PC-9 (cell line): ENCODE results near the gene VWA5B2. TPM values are rescaled to one million over a fixed set of nuclear protein-coding genes. Genes with fewer than 3 reads are reported as not detected.

ENCODE experiments used
- BruUV-seq: library from RNA; stranded (reverse); fragments of 400-500 nt; replicated peaks from 2 replicates; lab custom pipeline; 2021; lab: Mats Ljungman, UMichigan
- CTCF ChIA-PET: fragments of 300-600 bp; sonication (Branson Sonifier 250); formaldehyde crosslinking; loops from one replicate; lab custom pipeline; 2022; ENCODE audit warnings: antibody characterized with exemption; lab: Charles Lee
- POLR2A ChIA-PET: fragments of 300-600 bp; sonication (Branson Sonifier 250); formaldehyde crosslinking; loops from one replicate; lab custom pipeline; 2022; ENCODE audit warnings: antibody characterized with exemption; ENCODE audit not compliant: unreplicated experiment; lab: Charles Lee
- DNase-seq, 2 experiments: peaks; one replicate each; pipeline versions ENCODE4 v3.0.0 to v3.0.0-alpha.2; 2015 to 2022; ENCODE audit warnings: mixed read lengths in 1 of 2
- H2AFZ ChIP-seq: fragments of 200-600 bp; sonication (generic); 2 replicates; pipeline ENCODE4 v1.8.1; 2017; ENCODE audit warnings: antibody characterized with exemption
- H3F3A ChIP-seq: fragments of 200-600 bp; sonication (generic); 2 replicates; pipeline ENCODE4 v1.8.1; 2017; ENCODE audit warnings: antibody characterized with exemption, mild to moderate bottlenecking, low read depth; ENCODE audit not compliant: insufficient read depth
- H3K27ac ChIP-seq: fragments of 200-600 bp; sonication (generic); 2 replicates; pipeline ENCODE4 v1.6.1; 2016; ENCODE audit warnings: mixed run types
- H3K27me3 ChIP-seq: fragments of 200-600 bp; sonication (generic); 2 replicates; pipeline ENCODE4 v1.6.1; 2016; ENCODE audit warnings: low read depth, mixed run types; ENCODE audit not compliant: insufficient read depth
- H3K36me3 ChIP-seq: fragments of 200-600 bp; sonication (generic); 2 replicates; pipeline ENCODE4 v1.6.1; 2016; ENCODE audit warnings: low read depth, mixed run types
- H3K4me1 ChIP-seq: fragments of 200-600 bp; sonication (generic); replicated peaks from 2 replicates; pipeline ENCODE4 v1.6.1; 2016; ENCODE audit warnings: mixed run types; ENCODE audit not compliant: insufficient read depth
- H3K4me2 ChIP-seq: fragments of 200-600 bp; sonication (generic); 2 replicates; pipeline ENCODE4 v1.6.1; 2017; ENCODE audit warnings: mixed run types
- H3K4me3 ChIP-seq: fragments of 200-600 bp; sonication (generic); 2 replicates; pipeline ENCODE4 v1.6.1; 2016; ENCODE audit warnings: mixed run types
- H3K79me2 ChIP-seq: fragments of 200-600 bp; sonication (generic); 2 replicates; pipeline ENCODE4 v1.6.1; 2017; ENCODE audit warnings: low read depth, mixed run types
- H3K9me2 ChIP-seq: fragments of 200-600 bp; sonication (generic); 2 replicates; pipeline ENCODE4 v1.8.1; 2017; ENCODE audit warnings: mild to moderate bottlenecking; ENCODE audit not compliant: insufficient read depth
- H3K9me3 ChIP-seq: fragments of 200-600 bp; sonication (generic); 2 replicates; pipeline ENCODE4 v1.8.1; 2016; ENCODE audit warnings: low read depth; ENCODE audit not compliant: insufficient read depth
- H4K20me1 ChIP-seq: fragments of 200-600 bp; sonication (generic); 2 replicates; pipeline ENCODE4 v1.8.1; 2017; ENCODE audit not compliant: insufficient read depth
- EZH2 ChIP-seq: fragments of 200-600 bp; sonication (generic); IDR thresholded peaks from 2 replicates; pipeline ENCODE4 v1.8.0; 2017; ENCODE audit warnings: antibody characterized with exemption, low read depth
- intact Hi-C: fragments of 100-400 bp; cut with micrococcal nuclease; formaldehyde crosslinking; loops from one replicate; pipeline ENCODE4 v1.10.0; 2022; ENCODE audit not compliant: unreplicated experiment
- total RNA-seq: library from RNA; stranded (reverse); gene quantifications from 2 replicates; pipeline ENCODE4 v1.2.3, GENCODE V29; 2021
- TF ChIP-seq, protein P1 (sequence below): fragments of 200-600 bp; sonication (generic); conservative IDR thresholded peaks from 2 replicates; pipeline ENCODE4 v1.6.1; 2017; ENCODE audit warnings: mixed run types, antibody characterized with exemption, mild to moderate bottlenecking, moderate library complexity

VWA5B2 gene
- total RNA-seq, 1 experiment from 2014 or later: 0.76 TPM

DNA sequence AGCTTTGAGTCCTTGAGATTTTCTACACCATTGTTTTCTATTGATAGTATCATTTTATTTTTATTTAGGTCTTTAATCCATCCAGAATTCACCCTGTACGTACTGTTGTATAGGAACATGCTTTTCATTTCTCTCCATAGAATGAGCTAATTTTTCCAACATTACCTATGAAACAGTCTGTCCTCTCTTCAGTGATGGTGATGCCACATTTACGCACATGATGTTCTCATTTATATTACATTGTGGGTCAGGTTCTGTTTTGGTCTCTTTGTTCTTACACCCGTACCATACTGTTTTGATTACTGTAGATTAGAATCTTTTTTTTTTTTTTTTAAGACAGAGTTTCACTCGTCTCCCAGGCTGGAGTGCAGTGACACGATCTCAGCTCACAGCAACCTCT lies 17.7 kb upstream of the VWA5B2 start:
- Histone ChIP-seq H3K9me2 (no peaks in the 10 kb centered on the region), H3K79me2 (no peaks in the 10 kb centered on the region), H3K4me2 (no peak overlapping the region), H3F3A (no peaks in the 10 kb centered on the region), H2AFZ (no peak overlapping the region), H4K20me1 (no peaks in the 10 kb centered on the region), H3K4me3 (no peak overlapping the region), H3K27ac (no peak overlapping the region), H3K27me3 (peaks cover 14% of the 10 kb centered on the region), H3K36me3 (no peaks in the 10 kb centered on the region), H3K4me1 (no peaks in the 10 kb centered on the region), H3K9me3 (no peaks in the 10 kb centered on the region)
- POLR2A ChIA-PET: no interaction called here
- CTCF ChIA-PET: no interaction called here
- intact Hi-C loops: no loop called here
- TF ChIP-seq, protein P1, sequence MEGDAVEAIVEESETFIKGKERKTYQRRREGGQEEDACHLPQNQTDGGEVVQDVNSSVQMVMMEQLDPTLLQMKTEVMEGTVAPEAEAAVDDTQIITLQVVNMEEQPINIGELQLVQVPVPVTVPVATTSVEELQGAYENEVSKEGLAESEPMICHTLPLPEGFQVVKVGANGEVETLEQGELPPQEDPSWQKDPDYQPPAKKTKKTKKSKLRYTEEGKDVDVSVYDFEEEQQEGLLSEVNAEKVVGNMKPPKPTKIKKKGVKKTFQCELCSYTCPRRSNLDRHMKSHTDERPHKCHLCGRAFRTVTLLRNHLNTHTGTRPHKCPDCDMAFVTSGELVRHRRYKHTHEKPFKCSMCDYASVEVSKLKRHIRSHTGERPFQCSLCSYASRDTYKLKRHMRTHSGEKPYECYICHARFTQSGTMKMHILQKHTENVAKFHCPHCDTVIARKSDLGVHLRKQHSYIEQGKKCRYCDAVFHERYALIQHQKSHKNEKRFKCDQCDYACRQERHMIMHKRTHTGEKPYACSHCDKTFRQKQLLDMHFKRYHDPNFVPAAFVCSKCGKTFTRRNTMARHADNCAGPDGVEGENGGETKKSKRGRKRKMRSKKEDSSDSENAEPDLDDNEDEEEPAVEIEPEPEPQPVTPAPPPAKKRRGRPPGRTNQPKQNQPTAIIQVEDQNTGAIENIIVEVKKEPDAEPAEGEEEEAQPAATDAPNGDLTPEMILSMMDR: no peak
- no peak for TF ChIP-seq EZH2
- DNase-seq: no peak
- no TSS peak for BruUV-seq

DNA sequence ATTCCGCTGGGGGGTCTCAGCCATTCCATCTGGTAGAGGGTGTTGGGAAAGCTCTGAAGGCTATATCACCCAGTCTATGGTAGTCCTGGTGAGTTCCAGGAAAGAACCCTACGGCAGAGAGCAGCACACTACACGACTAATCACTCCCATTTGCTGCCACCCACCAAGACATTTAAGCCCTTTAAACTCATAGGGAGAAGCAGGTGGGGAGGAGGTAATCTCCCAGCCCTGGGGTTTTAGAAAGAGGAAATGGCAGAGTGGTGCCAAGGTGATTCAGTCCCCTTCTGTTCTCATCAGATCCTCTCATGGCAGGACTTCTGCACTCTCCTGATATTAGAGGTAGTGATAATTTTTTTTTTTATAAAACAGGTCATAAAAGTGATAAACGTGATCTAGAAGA lies 10.6 kb upstream of the VWA5B2 start:
- no peaks in the 10 kb centered on the region for H3K9me3 ChIP-seq
- H3F3A ChIP-seq: no peaks in the 10 kb centered on the region
- no peak overlapping the region for H3K27ac ChIP-seq
- no peaks in the 10 kb centered on the region for H3K79me2 ChIP-seq
- CTCF ChIA-PET: no interaction called here
- no peaks in the 10 kb centered on the region for H3K4me1 ChIP-seq
- no peak for DNase-seq
- intact Hi-C loops: no loop called here
- no TSS peak for BruUV-seq
- H3K9me2 ChIP-seq: no peaks in the 10 kb centered on the region
- no peak overlapping the region for H3K4me2 ChIP-seq
- H2AFZ ChIP-seq: no peak overlapping the region
- POLR2A ChIA-PET: no interaction called here
- H4K20me1 ChIP-seq: no peaks in the 10 kb centered on the region
- TF ChIP-seq, protein P1: no peak
- no peak for TF ChIP-seq EZH2
- H3K4me3 ChIP-seq: no peak overlapping the region
- H3K27me3 ChIP-seq: 0 out of 2 replicates have a peak, but pooled peaks cover 4% of the 10 kb centered on the region
- H3K36me3 ChIP-seq: no peaks in the 10 kb centered on the region

- CTCF ChIA-PET: interaction anchor here (0.7 kb wide), 1 partner anchor 95 kb away, joined by 3 read pairs; no protein-coding TSS in a partner anchor
- BruUV-seq: no TSS peak
- Histone ChIP-seq H3K36me3 (no peaks in the 10 kb centered on the region), H4K20me1 (no peaks in the 10 kb centered on the region), H3K9me3 (no peaks in the 10 kb centered on the region), H3K4me1 (no peaks in the 10 kb centered on the region), H3K27ac (no peak overlapping the region), H3K9me2 (no peaks in the 10 kb centered on the region), H3K27me3 (peaks cover 15% of the 10 kb centered on the region; the same call in 1 of the 2 replicates), H3K4me3 (no peak overlapping the region), H2AFZ (no peak overlapping the region), H3K79me2 (no peaks in the 10 kb centered on the region), H3K4me2 (no peak overlapping the region), H3F3A (no peaks in the 10 kb centered on the region)
- peak in 1 of 2 experiments; percentile 52 for DNase-seq
- POLR2A ChIA-PET: no interaction called here
- TF ChIP-seq, protein P1: no peak
- intact Hi-C loops: no loop called here
Observed at GRCh38 chr3:184222521-184222920, 6.9 kb upstream of the VWA5B2 start.
